Fibroblast of lung (primary cell): ENCODE measurements around the gene LCN10. TPM values are rescaled to one million over a fixed set of nuclear protein-coding genes. Genes with fewer than 3 reads are reported as not detected.

Source experiments
- DNase-seq, 2 donors: peaks; one replicate each; pipeline versions ENCODE4 v3.0.0 to v3.0.0-alpha.2; 2010; ENCODE audit warnings: low read depth in 2 of 2
- H2AFZ ChIP-seq: 2 replicates; pipeline ENCODE4 v1.5.1; 2012; ENCODE audit warnings: low read length, control low read depth, inconsistent platforms
- H3K27ac ChIP-seq: 2 replicates; pipeline ENCODE4 v1.5.1; 2011; ENCODE audit warnings: low read length, control low read depth; ENCODE audit not compliant: insufficient read depth
- H3K27me3 ChIP-seq: 2 replicates; pipeline ENCODE4 v1.5.1; 2011; ENCODE audit warnings: mild to moderate bottlenecking, low read length; ENCODE audit not compliant: control insufficient read depth, insufficient read depth
- H3K36me3 ChIP-seq: 2 replicates; pipeline ENCODE4 v1.5.1; 2011; ENCODE audit warnings: low read length; ENCODE audit not compliant: control insufficient read depth, insufficient read depth
- H3K4me1 ChIP-seq: 2 replicates; pipeline ENCODE4 v1.5.1; 2011; ENCODE audit warnings: low read length; ENCODE audit not compliant: control insufficient read depth, insufficient read depth; ENCODE audit errors: extremely low read depth
- H3K4me2 ChIP-seq: 2 replicates; pipeline ENCODE4 v1.5.1; 2011; ENCODE audit warnings: low read length, control low read depth; ENCODE audit not compliant: insufficient read depth; ENCODE audit errors: extremely low read depth
- H3K4me3 ChIP-seq, 4 experiments: fragments of 200-600 bp in 1 of 4; sonication (generic) in 1 of 4; replicated peaks in 1 of 4; 2 replicates each; pipeline ENCODE4 v1.5.1; 2011 to 2016; ENCODE audit warnings: low read length in 4 of 4, low read depth in 3 of 4, mild to moderate bottlenecking in 3 of 4, control low read depth in 2 of 4, inconsistent platforms in 1 of 4, mixed read lengths in 1 of 4; ENCODE audit not compliant: insufficient read depth in 1 of 4; ENCODE audit errors: control extremely low read depth in 1 of 4
- H3K79me2 ChIP-seq: 2 replicates; pipeline ENCODE4 v1.5.1; 2012; ENCODE audit warnings: mild to moderate bottlenecking, low read length, inconsistent platforms; ENCODE audit not compliant: control insufficient read depth, insufficient read depth
- H3K9ac ChIP-seq: 2 replicates; pipeline ENCODE4 v1.5.1; 2011; ENCODE audit warnings: mild to moderate bottlenecking, low read length, control low read depth; ENCODE audit not compliant: insufficient read depth
- H3K9me3 ChIP-seq: 2 replicates; pipeline ENCODE4 v1.5.1; 2012; ENCODE audit warnings: low read depth, low read length; ENCODE audit not compliant: control insufficient read depth, insufficient read depth
- H4K20me1 ChIP-seq: 2 replicates; pipeline ENCODE4 v1.5.1; 2011; ENCODE audit warnings: low read length; ENCODE audit not compliant: control insufficient read depth, insufficient read depth; ENCODE audit errors: extremely low read depth
- CTCF ChIP-seq, 2 donors: IDR thresholded peaks in 1 of 2; conservative IDR thresholded peaks in 1 of 2; 1 replicate in 1 of 2; 2 replicates in 1 of 2; pipeline ENCODE4 v1.5.1; 2011 to 2012; ENCODE audit warnings: low read length in 2 of 2, control low read depth in 1 of 2, inconsistent platforms in 1 of 2, low read depth in 1 of 2, mild to moderate bottlenecking in 1 of 2
- EZH2 ChIP-seq: IDR thresholded peaks from 2 replicates; pipeline ENCODE4 v1.5.1; 2012; ENCODE audit warnings: low read length, control low read depth, mild to moderate bottlenecking; ENCODE audit errors: missing control alignments
- polyA plus RNA-seq, 2 donors: library from polyadenylated mRNA; depleted of rRNA in 1 of 2; stranded (reverse) in 1 of 2; unstranded in 1 of 2; fragments of >200 nt; gene quantifications; 2 replicates each; pipeline ENCODE4 v1.2.1, GENCODE V29; 2011 to 2012; ENCODE audit warnings: missing spikeins in 1 of 2
- total RNA-seq: library from RNA; depleted of rRNA; stranded (reverse); fragments of >200 nt; gene quantifications from 2 replicates; pipeline ENCODE4 v1.2.1, GENCODE V29; 2014

LCN10 gene
- total and polyA plus RNA-seq, 2 donors (not counting 1 experiment from before 2014, with no cell fraction given) = not detected

- H3K4me3 ChIP-seq = no peak overlapping the region
- H3K9me3 ChIP-seq = no peaks in the 10 kb centered on the region
- TF ChIP-seq EZH2 = no peak
- TF ChIP-seq CTCF (conservative IDR thresholded peaks at IDR 0.05 in 1 of 2, IDR thresholded peaks at IDR 0.05 in 1 of 2; ENCODE audit: low read depth in 1 of 2, low read length in 2 of 2) = no peak
- H3K27me3 ChIP-seq = peaks cover 26% of the 10 kb centered on the region
- no peaks in the 10 kb centered on the region for H3K79me2 ChIP-seq
- H2AFZ ChIP-seq = no peak overlapping the region
- no peak overlapping the region for H3K4me2 ChIP-seq
- no peak overlapping the region for H3K27ac ChIP-seq
- no peaks in the 10 kb centered on the region for H3K36me3 ChIP-seq
- no peak overlapping the region for H3K9ac ChIP-seq
- no peaks in the 10 kb centered on the region for H4K20me1 ChIP-seq
- DNase-seq = no peak
- H3K4me1 ChIP-seq = no peaks in the 10 kb centered on the region
These were observed 985 bp upstream of the LCN10 start for GRCh38 chr9:136743639-136744211.

- no peaks in the 10 kb centered on the region for H4K20me1 ChIP-seq
- H3K79me2 ChIP-seq = no peaks in the 10 kb centered on the region
- H2AFZ ChIP-seq = no peak overlapping the region
- H3K4me3 ChIP-seq = no peak overlapping the region
- no peak overlapping the region for H3K4me2 ChIP-seq
- no peak overlapping the region for H3K27ac ChIP-seq
- no peak overlapping the region for H3K9ac ChIP-seq
- H3K9me3 ChIP-seq = no peaks in the 10 kb centered on the region
- peaks cover 26% of the 10 kb centered on the region for H3K27me3 ChIP-seq
- no peaks in the 10 kb centered on the region for H3K4me1 ChIP-seq
- no peak for TF ChIP-seq EZH2
- no peak for TF ChIP-seq CTCF (conservative IDR thresholded peaks at IDR 0.05 in 1 of 2, IDR thresholded peaks at IDR 0.05 in 1 of 2; ENCODE audit: low read depth in 1 of 2, low read length in 2 of 2)
- H3K36me3 ChIP-seq = no peaks in the 10 kb centered on the region
- no peak for DNase-seq
These were observed 713 bp downstream of the LCN10 start for GRCh38 chr9:136741883-136742571.

GRCh38 chr9:136740971-136741882 lies 1.5 kb downstream of the LCN10 start:
- Histone ChIP-seq H3K27me3 (peaks cover 26% of the 10 kb centered on the region), H3K27ac (no peak overlapping the region), H3K4me2 (no peak overlapping the region), H3K36me3 (no peaks in the 10 kb centered on the region), H3K4me1 (no peaks in the 10 kb centered on the region), H3K4me3 (no peak overlapping the region), H3K9me3 (no peaks in the 10 kb centered on the region), H3K9ac (no peak overlapping the region), H3K79me2 (no peaks in the 10 kb centered on the region), H2AFZ (no peak overlapping the region), H4K20me1 (no peaks in the 10 kb centered on the region)
- peak in 1 of 2 donors; percentile 51 for DNase-seq
- no peak for TF ChIP-seq EZH2
- no peak for TF ChIP-seq CTCF (conservative IDR thresholded peaks at IDR 0.05 in 1 of 2, IDR thresholded peaks at IDR 0.05 in 1 of 2; ENCODE audit: low read depth in 1 of 2, low read length in 2 of 2)
